CD14-positive monocyte (primary cell): ENCODE results near the gene GALNT18. TPM values are rescaled to one million over a fixed set of nuclear protein-coding genes. Genes with fewer than 3 reads are reported as not detected.

Experiments
- DNase-seq, 3 donors: peaks; one replicate each; pipeline ENCODE4 v3.0.0-alpha.2; 2011 to 2022
- H2AFZ ChIP-seq: 2 replicates; pipeline ENCODE4 v1.6.0; 2012; ENCODE audit warnings: mild to moderate bottlenecking, low read depth, low read length, inconsistent platforms; ENCODE audit not compliant: insufficient read depth, poor library complexity, severe bottlenecking
- H3K27ac ChIP-seq, 2 donors: 1 replicate in 1 of 2; 2 replicates in 1 of 2; pipeline ENCODE4 v1.5.1; 2012 to 2013; ENCODE audit warnings: low read length in 2 of 2, control low read depth in 1 of 2, inconsistent platforms in 1 of 2, low read depth in 1 of 2, mild to moderate bottlenecking in 1 of 2
- H3K27me3 ChIP-seq, 2 donors: one replicate each; pipeline versions ENCODE4 v1.6.0 to v1.6.1; 2011 to 2013; ENCODE audit warnings: low read length in 2 of 2; ENCODE audit not compliant: control insufficient read depth in 2 of 2, insufficient read depth in 2 of 2
- H3K36me3 ChIP-seq, 2 donors: replicated peaks in 1 of 2; 1 replicate in 1 of 2; 2 replicates in 1 of 2; pipeline versions ENCODE4 v1.5.1 to v1.6.1; 2012 to 2013; ENCODE audit warnings: low read length in 2 of 2, control low read depth in 1 of 2, inconsistent platforms in 1 of 2, mild to moderate bottlenecking in 1 of 2; ENCODE audit not compliant: insufficient read depth in 2 of 2, control insufficient read depth in 1 of 2
- H3K4me1 ChIP-seq, 2 donors: 1 replicate in 1 of 2; 2 replicates in 1 of 2; pipeline versions ENCODE4 v1.5.1 to v1.6.1; 2012 to 2013; ENCODE audit warnings: low read length in 2 of 2, control low read depth in 1 of 2, inconsistent platforms in 1 of 2, mild to moderate bottlenecking in 1 of 2, moderate library complexity in 1 of 2; ENCODE audit not compliant: insufficient read depth in 2 of 2, control insufficient read depth in 1 of 2
- H3K4me2 ChIP-seq: replicated peaks from 2 replicates; pipeline ENCODE3; 2012; ENCODE audit warnings: low read length, moderate library complexity, mild to moderate bottlenecking; ENCODE audit not compliant: poor library complexity, severe bottlenecking; ENCODE audit errors: extremely low read depth
- H3K4me3 ChIP-seq, 3 experiments: fragments of 200-600 bp in 1 of 3; sonication (generic) in 1 of 3; replicated peaks in 1 of 3; 1 replicate in 2 of 3; 2 replicates in 1 of 3; pipeline ENCODE4 v1.5.1; 2011 to 2013; ENCODE audit warnings: low read length in 3 of 3, mild to moderate bottlenecking in 3 of 3, control low read depth in 2 of 3, low read depth in 2 of 3, inconsistent platforms in 1 of 3, moderate library complexity in 1 of 3
- H3K79me2 ChIP-seq: 2 replicates; pipeline ENCODE4 v1.6.0; 2012; ENCODE audit warnings: mild to moderate bottlenecking, control low read depth, inconsistent platforms, low read length, moderate library complexity; ENCODE audit not compliant: insufficient read depth
- H3K9ac ChIP-seq: 2 replicates; pipeline ENCODE4 v1.6.0; 2017; ENCODE audit warnings: low read length, mild to moderate bottlenecking; ENCODE audit not compliant: insufficient read depth, poor library complexity, severe bottlenecking
- H3K9me3 ChIP-seq, 2 donors: replicated peaks in 1 of 2; 1 replicate in 1 of 2; 2 replicates in 1 of 2; pipeline versions ENCODE4 v1.5.1 to v1.6.1; 2012 to 2013; ENCODE audit warnings: low read length in 2 of 2, control low read depth in 1 of 2; ENCODE audit not compliant: control insufficient read depth in 1 of 2, insufficient read depth in 1 of 2
- H4K20me1 ChIP-seq: 2 replicates; pipeline ENCODE4 v1.6.0; 2012; ENCODE audit warnings: mild to moderate bottlenecking, low read length, control low read depth, moderate library complexity; ENCODE audit not compliant: insufficient read depth
- H3K27ac Mint-ChIP-seq, 7 donors: one replicate each; pipeline ENCODE4 v1.8.0; 2020; ENCODE audit warnings: mild to moderate bottlenecking in 7 of 7, mixed read lengths in 7 of 7, moderate library complexity in 6 of 7, inconsistent platforms in 2 of 7
- H3K27me3 Mint-ChIP-seq, 3 donors: one replicate each; pipeline ENCODE4 v1.8.0; 2021 to 2022; ENCODE audit warnings: low read depth in 3 of 3, mild to moderate bottlenecking in 3 of 3, mixed read lengths in 3 of 3, moderate library complexity in 3 of 3, inconsistent platforms in 1 of 3
- H3K36me3 Mint-ChIP-seq, 2 donors: one replicate each; pipeline ENCODE4 v1.8.0; 2020; ENCODE audit warnings: mixed read lengths in 2 of 2, inconsistent platforms in 1 of 2, mild to moderate bottlenecking in 1 of 2
- H3K4me1 Mint-ChIP-seq: one replicate; pipeline ENCODE4 v1.8.0; 2020; ENCODE audit warnings: mild to moderate bottlenecking, mixed read lengths
- H3K4me3 Mint-ChIP-seq, 2 donors: one replicate each; pipeline ENCODE4 v1.8.0; 2020; ENCODE audit warnings: mild to moderate bottlenecking in 2 of 2, mixed read lengths in 2 of 2, moderate library complexity in 1 of 2
- H3K9me3 Mint-ChIP-seq, 7 donors: one replicate each; pipeline ENCODE4 v1.8.0; 2020 to 2022; ENCODE audit warnings: mixed read lengths in 7 of 7, mild to moderate bottlenecking in 6 of 7, moderate library complexity in 6 of 7, inconsistent platforms in 2 of 7
- CTCF ChIP-seq: fragments of 200-600 bp; IDR thresholded peaks from one replicate; pipeline ENCODE4 v1.8.0; 2022; ENCODE audit warnings: antibody characterized with exemption, mild to moderate bottlenecking
- WGBS: methylation state at CpG from one replicate; pipeline ENCODE4 v1.1.5; 2013; ENCODE audit warnings: missing lambda C conversion rate; ENCODE audit not compliant: insufficient coverage; 5-methylcytosine and 5-hydroxymethylcytosine counted together
- intact Hi-C, 2 donors: fragments of 100-400 bp; cut with micrococcal nuclease; formaldehyde crosslinking; loops; one replicate each; pipeline versions ENCODE4 v1.15.0 to v1.15.1; 2023
- polyA plus RNA-seq, 3 donors: library from polyadenylated mRNA; depleted of rRNA in 1 of 3; unstranded in 2 of 3; stranded (reverse) in 1 of 3; fragments of 300-500 nt in 2 of 3; fragments of >200 nt in 1 of 3; fragmentation: Illumina TruSeq in 2 of 3; gene quantifications; 1 replicate in 2 of 3; 2 replicates in 1 of 3; pipeline ENCODE4 v1.2.3, GENCODE V29; 2012 to 2021

GALNT18 gene
- polyA plus RNA-seq, 3 donors: not detected

DNA sequence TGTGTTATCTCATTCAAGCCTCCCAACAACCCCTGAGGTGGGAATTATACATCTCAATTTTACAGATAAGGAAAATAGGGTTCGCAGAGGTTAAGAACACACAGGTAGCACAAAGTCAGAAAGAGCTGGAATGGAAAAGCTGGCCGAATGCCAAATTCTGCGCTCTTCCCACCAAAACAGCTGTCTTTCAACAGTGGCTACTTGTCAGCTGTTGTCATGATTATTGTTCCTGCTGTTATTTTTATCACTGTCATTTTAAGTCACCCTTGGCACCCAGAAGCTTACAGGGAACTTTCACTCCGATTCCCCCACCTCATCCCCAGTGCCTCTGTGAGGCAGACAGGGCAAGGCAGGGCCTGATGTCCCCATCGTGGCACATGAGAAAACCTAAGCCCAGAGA lies 194.3 kb downstream of the GALNT18 start:
- Histone ChIP-seq H2AFZ (no peak overlapping the region), H3K4me1 (no peaks in the 10 kb centered on the region), H3K27ac (no peak overlapping the region), H4K20me1 (no peaks in the 10 kb centered on the region), H3K36me3 (no peaks in the 10 kb centered on the region), H3K4me3 (no peak overlapping the region), H3K4me2 (no peak overlapping the region), H3K27me3 (peaks cover 3 to 20% of the 10 kb centered on the region in 2 donors), H3K79me2 (no peaks in the 10 kb centered on the region), H3K9ac (no peak overlapping the region), H3K9me3 (no peaks in the 10 kb centered on the region)
- Mint-ChIP-seq H3K9me3 (peaks cover 0 to 3% (median 0%) of the 10 kb centered on the region in 7 donors), H3K36me3 (no peaks in the 10 kb centered on the region), H3K27ac (no peak overlapping the region), H3K4me3 (no peak overlapping the region), H3K27me3 (peaks cover 38 to 48% (median 45%) of the 10 kb centered on the region in 3 donors), H3K4me1 (no peaks in the 10 kb centered on the region)
- WGBS: 96% methylated on average over 3 of the region's 5 CpGs
- intact Hi-C loops: no loop called here
- TF ChIP-seq CTCF: no peak
- DNase-seq: no peak

DNA sequence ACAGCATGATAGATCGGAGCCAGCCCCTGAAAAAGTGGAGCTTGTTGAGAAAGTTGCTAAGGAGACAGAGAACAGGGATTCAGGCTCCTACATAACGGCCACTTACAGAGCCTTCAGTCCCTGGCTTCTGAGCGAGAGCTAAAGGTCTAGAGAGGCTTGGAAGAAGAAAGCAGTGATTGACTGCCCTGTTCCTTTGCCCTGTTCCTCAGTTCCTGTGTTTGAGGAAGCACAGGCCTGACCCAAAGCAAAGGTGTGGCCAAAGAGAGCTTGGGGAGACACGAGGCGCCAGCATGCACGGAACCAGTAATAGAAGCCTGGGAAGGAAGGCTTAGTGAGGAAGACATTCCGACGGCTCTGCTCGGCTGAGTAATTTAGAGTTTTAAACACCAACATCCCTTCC lies 194.7 kb downstream of the GALNT18 start:
- WGBS: 100% methylated on average over 3 of the region's 9 CpGs

More for the DNA sequence above, 194.7 kb downstream of the GALNT18 start:
- H3K4me1 Mint-ChIP-seq: no peaks in the 10 kb centered on the region
- H3K79me2 ChIP-seq: no peaks in the 10 kb centered on the region
- no peak overlapping the region for H2AFZ ChIP-seq
- TF ChIP-seq CTCF: no peak
- H3K27me3 ChIP-seq: peaks cover 3 to 21% of the 10 kb centered on the region in 2 donors
- no peaks in the 10 kb centered on the region for H3K36me3 Mint-ChIP-seq
- intact Hi-C loops: no loop called here
- DNase-seq: no peak
- no peak overlapping the region for H3K4me3 Mint-ChIP-seq
- H3K27me3 Mint-ChIP-seq: peaks cover 38 to 51% (median 48%) of the 10 kb centered on the region in 3 donors
- H3K9ac ChIP-seq: no peak overlapping the region
- no peaks in the 10 kb centered on the region for H3K9me3 ChIP-seq
- H3K27ac ChIP-seq: no peak overlapping the region
- H3K4me3 ChIP-seq: no peak overlapping the region
- H3K9me3 Mint-ChIP-seq: peaks cover 0 to 3% (median 0%) of the 10 kb centered on the region in 7 donors
- no peaks in the 10 kb centered on the region for H3K36me3 ChIP-seq
- H3K4me1 ChIP-seq: no peaks in the 10 kb centered on the region
- H3K4me2 ChIP-seq: no peak overlapping the region
- no peak overlapping the region for H3K27ac Mint-ChIP-seq
- H4K20me1 ChIP-seq: no peaks in the 10 kb centered on the region
